H1 (cell line): ENCODE measurements around the gene BCAP31. TPM values are rescaled to one million over a fixed set of nuclear protein-coding genes. Genes with fewer than 3 reads are reported as not detected.

Experiments used
- CTCF ChIA-PET: fragments of 300-600 bp; sonication (Branson Sonifier 250); formaldehyde crosslinking; loops from one replicate; lab custom pipeline; 2021; ENCODE audit not compliant: partially characterized antibody; lab: Charles Lee
- POLR2A ChIA-PET: fragments of 300-600 bp; sonication (Branson Sonifier 250); formaldehyde crosslinking; loops from one replicate; lab custom pipeline; 2021; ENCODE audit warnings: inconsistent platforms; ENCODE audit not compliant: partially characterized antibody; lab: Charles Lee
- DNase-seq, 2 experiments: peaks; one replicate each; pipeline versions ENCODE4 v3.0.0 to v3.0.0-alpha.2; 2010 to 2022; ENCODE audit warnings: low spot score in 2 of 2, low read depth in 1 of 2, mixed read lengths in 1 of 2
- FAIRE-seq: peaks from 2 replicates; lab custom pipeline; 2011; peaks lifted over from hg19 to GRCh38; lab: Jason Lieb, UNC
- H2AFZ ChIP-seq: 2 replicates; pipeline ENCODE4 v1.8.1; 2012; ENCODE audit warnings: low read length, inconsistent platforms
- H2AK5ac ChIP-seq: 2 replicates; pipeline ENCODE4 v1.6.1; 2013; ENCODE audit warnings: low read depth, low read length
- H2BK120ac ChIP-seq: replicated peaks from 2 replicates; pipeline ENCODE3; 2013; ENCODE audit warnings: low read depth, low read length, inconsistent platforms
- H2BK12ac ChIP-seq: 2 replicates; pipeline ENCODE4 v1.6.1; 2013; ENCODE audit warnings: low read depth, low read length
- H2BK15ac ChIP-seq: 2 replicates; pipeline ENCODE4 v1.6.1; 2013; ENCODE audit warnings: low read length
- H2BK20ac ChIP-seq: 2 replicates; pipeline ENCODE4 v1.6.1; 2013; ENCODE audit warnings: low read length
- H2BK5ac ChIP-seq: 2 replicates; pipeline ENCODE4 v1.6.1; 2013; ENCODE audit warnings: low read depth, low read length
- H3K14ac ChIP-seq: 2 replicates; pipeline ENCODE4 v1.6.1; 2013; ENCODE audit warnings: inconsistent platforms; ENCODE audit not compliant: insufficient read length
- H3K18ac ChIP-seq: 2 replicates; pipeline ENCODE4 v1.6.1; 2013; ENCODE audit warnings: low read length; ENCODE audit errors: extremely low read depth
- H3K23ac ChIP-seq: 2 replicates; pipeline ENCODE4 v1.6.1; 2013; ENCODE audit warnings: inconsistent platforms; ENCODE audit not compliant: insufficient read length
- H3K23me2 ChIP-seq: 2 replicates; pipeline ENCODE4 v1.6.1; 2013; ENCODE audit warnings: low read depth, low read length
- H3K27ac ChIP-seq: 2 replicates; pipeline ENCODE4 v1.6.1; 2011; ENCODE audit warnings: low read depth, low read length, inconsistent platforms
- H3K27me3 ChIP-seq, 4 experiments: replicated peaks in 1 of 4; 1 replicate in 1 of 4; 2 replicates in 3 of 4; pipeline versions ENCODE4 v1.6.1 to v1.8.1; 2011 to 2013; ENCODE audit warnings: low read length in 3 of 4, mild to moderate bottlenecking in 3 of 4, inconsistent platforms in 2 of 4, mixed read lengths in 2 of 4, moderate library complexity in 1 of 4; ENCODE audit not compliant: control insufficient read depth in 3 of 4, insufficient read depth in 3 of 4; ENCODE audit errors: extremely low read depth in 1 of 4
- H3K36me3 ChIP-seq, 4 experiments: 2 replicates each; pipeline versions ENCODE4 v1.6.1 to v1.8.1; 2011 to 2013; ENCODE audit warnings: mild to moderate bottlenecking in 4 of 4, low read length in 3 of 4, moderate library complexity in 2 of 4, control low read depth in 1 of 4, inconsistent platforms in 1 of 4; ENCODE audit not compliant: insufficient read depth in 4 of 4, control insufficient read depth in 2 of 4
- H3K4ac ChIP-seq: replicated peaks from 2 replicates; pipeline ENCODE3; 2013; ENCODE audit warnings: low read length, low read depth, mixed read lengths, inconsistent platforms; ENCODE audit not compliant: insufficient read length
- H3K4me1 ChIP-seq, 4 experiments: replicated peaks in 1 of 4; 1 replicate in 1 of 4; 2 replicates in 3 of 4; pipeline versions ENCODE4 v1.6.1 to v1.8.1; 2011 to 2013; ENCODE audit warnings: low read length in 3 of 4, inconsistent platforms in 2 of 4, mixed read lengths in 1 of 4; ENCODE audit not compliant: insufficient read depth in 4 of 4, control insufficient read depth in 3 of 4
- H3K4me2 ChIP-seq, 2 experiments: 2 replicates each; pipeline versions ENCODE4 v1.6.1 to v1.8.1; 2011 to 2013; ENCODE audit warnings: low read depth in 2 of 2, low read length in 2 of 2, control low read depth in 1 of 2, inconsistent platforms in 1 of 2, mild to moderate bottlenecking in 1 of 2; ENCODE audit not compliant: insufficient read depth in 1 of 2
- H3K4me3 ChIP-seq, 4 experiments: fragments of 200-600, 300-600 bp in 1 of 4; sonication (generic), shearing (Covaris generic), sonication (Bioruptor Twin) in 1 of 4; 2 replicates each; pipeline versions ENCODE4 v1.5.1 to v1.8.1; 2011 to 2016; ENCODE audit warnings: low read length in 4 of 4, low read depth in 3 of 4, control low read depth in 2 of 4, inconsistent platforms in 2 of 4, mild to moderate bottlenecking in 2 of 4, mixed read lengths in 1 of 4, moderate library complexity in 1 of 4; ENCODE audit not compliant: insufficient read depth in 2 of 4; ENCODE audit errors: extremely low read depth in 1 of 4
- H3K56ac ChIP-seq: replicated peaks from 2 replicates; pipeline ENCODE3; 2013; ENCODE audit warnings: low read depth, mild to moderate bottlenecking, mixed read lengths, low read length, inconsistent platforms; ENCODE audit not compliant: insufficient read length
- H3K79me1 ChIP-seq: 2 replicates; pipeline ENCODE4 v1.6.1; 2013; ENCODE audit warnings: low read depth, low read length, control low read depth
- H3K79me2 ChIP-seq, 2 experiments: 2 replicates each; pipeline versions ENCODE4 v1.6.1 to v1.8.1; 2012 to 2013; ENCODE audit warnings: low read length in 2 of 2, mild to moderate bottlenecking in 2 of 2, inconsistent platforms in 1 of 2; ENCODE audit not compliant: insufficient read depth in 2 of 2, control insufficient read depth in 1 of 2
- H3K9ac ChIP-seq, 4 experiments: replicated peaks in 1 of 4; 1 replicate in 1 of 4; 2 replicates in 3 of 4; pipeline versions ENCODE4 v1.6.1 to v1.8.1; 2011 to 2013; ENCODE audit warnings: low read depth in 3 of 4, low read length in 3 of 4, control low read depth in 2 of 4, mild to moderate bottlenecking in 2 of 4, moderate library complexity in 2 of 4, inconsistent platforms in 1 of 4; ENCODE audit errors: extremely low read depth in 1 of 4
- H3K9me3 ChIP-seq, 2 experiments: 2 replicates each; pipeline versions ENCODE4 v1.6.1 to v1.8.1; 2012 to 2013; ENCODE audit warnings: mild to moderate bottlenecking in 2 of 2, moderate library complexity in 2 of 2, control low read depth in 1 of 2, inconsistent platforms in 1 of 2, low read depth in 1 of 2, low read length in 1 of 2, mixed read lengths in 1 of 2; ENCODE audit not compliant: insufficient read depth in 2 of 2
- H4K20me1 ChIP-seq, 2 experiments: replicated peaks in 1 of 2; 2 replicates each; pipeline versions ENCODE3 to v1.8.1; 2011 to 2013; ENCODE audit warnings: inconsistent platforms in 2 of 2, low read length in 2 of 2, mild to moderate bottlenecking in 1 of 2; ENCODE audit not compliant: insufficient read depth in 2 of 2, control insufficient read depth in 1 of 2
- H4K5ac ChIP-seq: 2 replicates; pipeline ENCODE4 v1.6.1; 2013; ENCODE audit warnings: low read length, low read depth, mixed read lengths, inconsistent platforms; ENCODE audit not compliant: insufficient read length
- H4K8ac ChIP-seq: 2 replicates; pipeline ENCODE4 v1.8.0; 2013; ENCODE audit warnings: mild to moderate bottlenecking, moderate library complexity, low read length, inconsistent platforms; ENCODE audit not compliant: insufficient read depth; ENCODE audit errors: extremely low read depth
- H4K91ac ChIP-seq: replicated peaks from 2 replicates; pipeline ENCODE3; 2013; ENCODE audit warnings: low read length, mixed read lengths, inconsistent platforms; ENCODE audit not compliant: insufficient read length
- TBP ChIP-seq: IDR thresholded peaks from 2 replicates; pipeline ENCODE4 v1.6.1; 2011; ENCODE audit warnings: low read depth, low read length, improper control_type of control experiment
- WGBS, 2 experiments: shearing (Covaris generic) in 1 of 2; methylation state at CpG; one replicate each; pipeline versions ENCODE4 v1.1.6 to v1.1.7; 2013 to 2015; ENCODE audit warnings: low lambda C conversion rate in 2 of 2, mixed read lengths in 2 of 2, inconsistent platforms in 1 of 2, low coverage in 1 of 2, missing lambda C conversion rate in 1 of 2; ENCODE audit not compliant: insufficient replicate concordance in 2 of 2, insufficient coverage in 1 of 2, insufficient read length in 1 of 2; ENCODE audit errors: extremely low coverage in 1 of 2, missing lambda C conversion rate in 1 of 2; 5-methylcytosine and 5-hydroxymethylcytosine counted together
- polyA plus RNA-seq, 7 experiments: library from polyadenylated mRNA; depleted of rRNA in 3 of 7; stranded (reverse) in 5 of 7; unstranded in 2 of 7; fragments of >200 nt in 5 of 7; fragments of 200-250 nt in 2 of 7; gene quantifications; 1 replicate in 5 of 7; 2 replicates in 1 of 7; 4 replicates in 1 of 7; pipeline versions ENCODE4 v1.2.1 to v1.2.3, GENCODE V29; 2011 to 2013; ENCODE audit warnings: missing spikeins in 2 of 7, mixed read lengths in 2 of 7
- total RNA-seq: library from RNA; stranded (reverse); fragmentation: NEBNext Ultra II Directional; extraction: Animal tissue kit (Norgen Biotek cat#: 25700); gene quantifications from 2 replicates; pipeline ENCODE4 v1.2.1, GENCODE V29; 2021

BCAP31 gene
- total and polyA plus RNA-seq, 2 of the 8 experiments (the other 6 are each of a cell fraction or from before 2014, with no cell fraction given) = 136 to 159 TPM

DNA sequence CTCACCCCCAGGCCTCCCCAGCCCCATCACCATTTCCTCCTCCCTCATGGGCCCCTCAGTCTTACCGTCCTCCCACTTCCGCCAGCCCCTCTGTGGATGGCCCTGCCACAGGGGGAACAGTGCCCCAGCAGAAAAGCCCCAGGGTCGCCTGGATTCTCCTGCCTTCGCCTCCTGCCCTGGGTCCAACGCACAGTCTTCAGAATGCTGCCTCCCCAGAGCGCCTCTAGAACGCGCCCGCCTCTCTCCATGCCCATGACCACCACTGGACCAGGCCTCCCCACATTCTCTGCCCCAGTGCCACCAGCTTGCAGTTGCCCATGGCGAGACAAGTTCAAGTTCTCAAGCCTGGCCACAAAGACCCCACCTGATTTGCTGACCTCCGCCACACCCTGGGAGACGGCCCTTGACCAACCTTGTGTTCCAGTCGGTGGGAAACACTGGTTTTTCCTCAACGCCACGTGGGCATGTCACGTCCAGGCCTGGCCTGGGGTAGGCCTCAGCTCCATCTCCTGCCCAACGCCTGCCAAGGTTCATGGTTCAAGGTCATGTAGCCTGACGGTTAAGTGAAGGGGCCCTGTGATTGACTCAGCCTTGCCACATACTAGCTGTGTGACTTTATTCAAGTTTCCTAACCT, 39.2 kb upstream of the BCAP31 start:
- TF ChIP-seq TBP = no peak
- Histone ChIP-seq H2AK5ac (no peak overlapping the region), H3K18ac (no peak overlapping the region), H3K9me3 (no peaks in the 10 kb centered on the region), H3K36me3 (no peaks in the 10 kb centered on the region), H2BK12ac (no peak overlapping the region), H3K4ac (no peak overlapping the region), H3K4me2 (no peak overlapping the region), H3K14ac (no peak overlapping the region), H4K8ac (no peak overlapping the region), H2AFZ (no peak overlapping the region), H3K27me3 (no peaks in the 10 kb centered on the region), H2BK5ac (no peak overlapping the region), H3K9ac (no peak overlapping the region), H2BK120ac (no peak overlapping the region), H3K79me2 (no peaks in the 10 kb centered on the region), H3K23me2 (no peaks in the 10 kb centered on the region), H3K79me1 (no peaks in the 10 kb centered on the region), H3K4me1 (peaks cover 0 to 8% (median 4%) of the 10 kb centered on the region in 4 experiments; a peak in 5 of 7 replicates), H2BK15ac (no peak overlapping the region), H3K56ac (no peak overlapping the region), H4K5ac (no peak overlapping the region), H2BK20ac (no peak overlapping the region), H3K23ac (no peak overlapping the region), H4K91ac (no peak overlapping the region), H4K20me1 (no peaks in the 10 kb centered on the region), H3K4me3 (no peak overlapping the region), H3K27ac (no peak overlapping the region)
- no peak for DNase-seq
- 78% methylated on average over 9 of the region's 18 CpGs; no CpG with 5 or more reads in 1 of the 2 experiments for WGBS, 2 experiments
- ChIA-PET POLR2A (no interaction called here), CTCF (interaction anchor here (0.6 to 3.7 kb wide), 19 partner anchors 8 to 210 kb away, joined by 3 to 16 read pairs (median 3); partner anchors contain the start of genes L1CAM and SRPK3)
- no peak for FAIRE-seq
